GM15510 (cell line): Measurements from ENCODE around the gene ZNF526.

Experiments used
- POLR2A ChIP-seq: IDR thresholded peaks from 3 replicates; pipeline ENCODE4 v1.6.1; 2011; ENCODE audit warnings: borderline replicate concordance; ENCODE audit not compliant: insufficient read length; ENCODE audit errors: extremely low read depth

ZNF526 gene

GRCh38 chr19:42254850-42255765, 35.0 kb downstream of the ZNF526 start, which contains the start of gene ERF:
TSS of gene ERF (minus strand) at chr19:42255128. CDS start at chr19:42254999, 129 bp downstream.
- peak; percentile 88 for TF ChIP-seq POLR2A

- no peak for TF ChIP-seq POLR2A
These were observed 35.9 kb downstream of the ZNF526 start for GRCh38 chr19:42255766-42256745.

GRCh38 chr19:42261763-42262162, 41.7 kb downstream of the ZNF526 start:
- TF ChIP-seq POLR2A: no peak

- no peak for TF ChIP-seq POLR2A
These were observed 47.6 kb downstream of the ZNF526 start for GRCh38 chr19:42267644-42268141.

GRCh38 chr19:42268142-42268703, 48.1 kb downstream of the ZNF526 start:
- TF ChIP-seq POLR2A: peak; percentile 59

GRCh38 chr19:42268704-42269477, 48.8 kb downstream of the ZNF526 start, which contains the start of gene CIC:
TSS of gene CIC (plus strand) at chr19:42269252. CDS start at chr19:42271784, 2,532 bp downstream.
- TF ChIP-seq POLR2A: no peak

GRCh38 chr19:42269478-42270345, 49.6 kb downstream of the ZNF526 start:
- TF ChIP-seq POLR2A: no peak

- peak; percentile 40 for TF ChIP-seq POLR2A
These were observed 50.4 kb downstream of the ZNF526 start for GRCh38 chr19:42270346-42271044.

GRCh38 chr19:42271045-42271419, 50.9 kb downstream of the ZNF526 start:
- TF ChIP-seq POLR2A: no peak

GRCh38 chr19:42271861-42272534, 51.9 kb downstream of the ZNF526 start:
- TF ChIP-seq POLR2A: no peak

GRCh38 chr19:42272535-42272897, 52.4 kb downstream of the ZNF526 start:
- no peak for TF ChIP-seq POLR2A

GRCh38 chr19:42272989-42273406, 52.9 kb downstream of the ZNF526 start:
- no peak for TF ChIP-seq POLR2A

- TF ChIP-seq POLR2A: no peak
These were observed 53.4 kb downstream of the ZNF526 start for GRCh38 chr19:42273407-42274064.
